ENCODE results near the gene SMR3B.

SMR3B gene

GRCh38 chr4:70360460-70360859 is 22.5 kb upstream of the SMR3B start, which contains the start of gene SMR3A:
Gene SMR3A (plus strand): TSS chr4:70360760. CDS start chr4:70362116, 1,356 bp downstream.
- TF ChIP-seq CTCF (IDR thresholded peaks at IDR 0.05; ENCODE audit: low read depth, low read length, missing control alignments): no peak
- DNase-seq (ENCODE audit: low read depth): no peak
- in situ Hi-C loops (cut with HindIII; ENCODE audit: low sequenced_read_pairs): no loop called here
- no peak within 1 kb of the TSS for H3K4me3 ChIP-seq (ENCODE audit: low read depth, low read length)

- no peak for DNase-seq (ENCODE audit: low read depth)
- no peak overlapping the region for H3K4me3 ChIP-seq (ENCODE audit: low read depth, low read length)
- in situ Hi-C loops (cut with HindIII; ENCODE audit: low sequenced_read_pairs): no loop called here
- TF ChIP-seq CTCF (IDR thresholded peaks at IDR 0.05; ENCODE audit: low read depth, low read length, missing control alignments): no peak
These were observed 18.9 kb upstream of the SMR3B start for GRCh38 chr4:70364002-70364401.

- TF ChIP-seq CTCF (IDR thresholded peaks at IDR 0.05; ENCODE audit: low read depth, low read length, missing control alignments): no peak
- no peak overlapping the region for H3K4me3 ChIP-seq (ENCODE audit: low read depth, low read length)
- no peak for DNase-seq (ENCODE audit: low read depth)
- in situ Hi-C loops (cut with HindIII; ENCODE audit: low sequenced_read_pairs): no loop called here
These were observed 17.5 kb upstream of the SMR3B start for GRCh38 chr4:70365479-70365878.

GRCh38 chr4:70367813-70368212 is 15.1 kb upstream of the SMR3B start:
- in situ Hi-C loops (cut with HindIII; ENCODE audit: low sequenced_read_pairs): no loop called here
- no peak for TF ChIP-seq CTCF (IDR thresholded peaks at IDR 0.05; ENCODE audit: low read depth, low read length, missing control alignments)
- H3K4me3 ChIP-seq (ENCODE audit: low read depth, low read length): no peak overlapping the region
- no peak for DNase-seq (ENCODE audit: low read depth)

GRCh38 chr4:70371987-70372386 is 10.9 kb upstream of the SMR3B start:
- no peak for TF ChIP-seq CTCF (IDR thresholded peaks at IDR 0.05; ENCODE audit: low read depth, low read length, missing control alignments)
- in situ Hi-C loops (cut with HindIII; ENCODE audit: low sequenced_read_pairs): no loop called here
- no peak overlapping the region for H3K4me3 ChIP-seq (ENCODE audit: low read depth, low read length)
- no peak for DNase-seq (ENCODE audit: low read depth)

GRCh38 chr4:70372760-70373159 is 10.2 kb upstream of the SMR3B start:
- no peak for DNase-seq (ENCODE audit: low read depth)
- in situ Hi-C loops (cut with HindIII; ENCODE audit: low sequenced_read_pairs): no loop called here
- no peak for TF ChIP-seq CTCF (IDR thresholded peaks at IDR 0.05; ENCODE audit: low read depth, low read length, missing control alignments)
- H3K4me3 ChIP-seq (ENCODE audit: low read depth, low read length): no peak overlapping the region

GRCh38 chr4:70380578-70380977 is 2.4 kb upstream of the SMR3B start:
- H3K4me3 ChIP-seq (ENCODE audit: low read depth, low read length): no peak overlapping the region
- no peak for TF ChIP-seq CTCF (IDR thresholded peaks at IDR 0.05; ENCODE audit: low read depth, low read length, missing control alignments)
- in situ Hi-C loops (cut with HindIII; ENCODE audit: low sequenced_read_pairs): no loop called here
- no peak for DNase-seq (ENCODE audit: low read depth)
